ENCODE measurements around the gene USP32.

USP32 gene

DNA sequence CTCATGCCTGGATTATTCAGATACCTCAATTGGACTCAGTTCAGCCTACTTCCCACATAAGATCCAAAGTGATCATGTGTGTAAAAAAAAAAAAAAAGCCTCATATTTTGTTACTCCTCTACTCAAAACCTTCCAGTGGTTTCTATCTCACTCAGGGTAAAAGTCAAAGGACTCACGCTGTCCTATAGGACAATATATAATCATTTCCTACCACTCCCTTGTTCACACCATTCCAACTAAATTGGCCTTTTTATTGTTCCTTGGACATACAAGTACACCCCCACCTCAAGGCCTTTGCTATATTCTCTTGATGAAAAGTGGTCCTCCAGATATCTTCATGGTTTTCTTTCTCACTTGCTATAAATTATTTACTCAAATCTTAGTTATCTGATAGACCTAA lies 99.2 kb downstream of the USP32 start:
- no peak for ATAC-seq
- TF ChIP-seq ZC3H10 (CRISPR knock-in tag; IDR thresholded peaks at IDR 0.05) (no peak), ZNF8 (CRISPR knock-in tag; IDR thresholded peaks at IDR 0.05) (no peak), PPARA (CRISPR knock-in tag; IDR thresholded peaks at IDR 0.05; ENCODE audit: borderline replicate concordance) (no peak), ZFP3 (CRISPR knock-in tag; IDR thresholded peaks at IDR 0.05) (no peak), CSDC2 (CRISPR knock-in tag; IDR thresholded peaks at IDR 0.05) (no peak), ARNTL (CRISPR knock-in tag; IDR thresholded peaks at IDR 0.05; ENCODE audit: borderline replicate concordance, low read depth) (no peak), SNAI2 (CRISPR knock-in tag; IDR thresholded peaks at IDR 0.05) (no peak), RARB (CRISPR knock-in tag; IDR thresholded peaks at IDR 0.05) (no peak), ISL1 (CRISPR knock-in tag; IDR thresholded peaks at IDR 0.05) (no peak), ZFP30 (CRISPR knock-in tag; IDR thresholded peaks at IDR 0.05) (no peak), GLIS3 (CRISPR knock-in tag; IDR thresholded peaks at IDR 0.05) (no peak), BACH2 (CRISPR knock-in tag; IDR thresholded peaks at IDR 0.05; ENCODE audit: borderline replicate concordance) (no peak), OSR1 (CRISPR knock-in tag; IDR thresholded peaks at IDR 0.05) (no peak), TCF4 (CRISPR knock-in tag; IDR thresholded peaks at IDR 0.05; ENCODE audit: borderline replicate concordance) (no peak), CSRNP3 (CRISPR knock-in tag; IDR thresholded peaks at IDR 0.05) (no peak), POU6F1 (CRISPR knock-in tag; IDR thresholded peaks at IDR 0.05; ENCODE audit: borderline replicate concordance, low read depth) (no peak), TOX (CRISPR knock-in tag; IDR thresholded peaks at IDR 0.05; ENCODE audit: borderline replicate concordance) (no peak), ESRRG (CRISPR knock-in tag; IDR thresholded peaks at IDR 0.05) (no peak)
- TF ChIP-seq, protein P1, sequence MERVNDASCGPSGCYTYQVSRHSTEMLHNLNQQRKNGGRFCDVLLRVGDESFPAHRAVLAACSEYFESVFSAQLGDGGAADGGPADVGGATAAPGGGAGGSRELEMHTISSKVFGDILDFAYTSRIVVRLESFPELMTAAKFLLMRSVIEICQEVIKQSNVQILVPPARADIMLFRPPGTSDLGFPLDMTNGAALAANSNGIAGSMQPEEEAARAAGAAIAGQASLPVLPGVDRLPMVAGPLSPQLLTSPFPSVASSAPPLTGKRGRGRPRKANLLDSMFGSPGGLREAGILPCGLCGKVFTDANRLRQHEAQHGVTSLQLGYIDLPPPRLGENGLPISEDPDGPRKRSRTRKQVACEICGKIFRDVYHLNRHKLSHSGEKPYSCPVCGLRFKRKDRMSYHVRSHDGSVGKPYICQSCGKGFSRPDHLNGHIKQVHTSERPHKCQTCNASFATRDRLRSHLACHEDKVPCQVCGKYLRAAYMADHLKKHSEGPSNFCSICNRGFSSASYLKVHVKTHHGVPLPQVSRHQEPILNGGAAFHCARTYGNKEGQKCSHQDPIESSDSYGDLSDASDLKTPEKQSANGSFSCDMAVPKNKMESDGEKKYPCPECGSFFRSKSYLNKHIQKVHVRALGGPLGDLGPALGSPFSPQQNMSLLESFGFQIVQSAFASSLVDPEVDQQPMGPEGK (CRISPR knock-in tag; IDR thresholded peaks at IDR 0.05; ENCODE audit: borderline replicate concordance): no peak

DNA sequence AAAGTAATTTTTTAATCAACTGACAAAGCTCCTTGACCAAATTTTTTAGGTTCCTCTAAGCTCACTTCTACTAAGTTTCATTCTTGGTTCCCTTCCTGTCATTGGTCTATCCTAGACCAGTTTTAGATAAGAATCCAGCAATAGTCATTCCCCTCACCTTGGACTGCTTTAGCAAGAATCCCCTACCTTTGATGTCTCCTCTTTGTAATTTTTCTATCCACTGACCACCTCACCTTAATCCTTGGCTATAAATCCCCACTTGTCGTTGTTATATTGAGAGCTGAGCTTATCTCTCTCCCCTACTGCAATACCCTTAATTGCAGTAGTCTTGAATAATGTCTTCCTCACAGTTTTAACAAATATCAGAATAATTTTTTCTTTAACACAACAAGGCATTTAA lies 107.2 kb downstream of the USP32 start:
- TF ChIP-seq ZNF8 (CRISPR knock-in tag; IDR thresholded peaks at IDR 0.05) (no peak), POU6F1 (CRISPR knock-in tag; IDR thresholded peaks at IDR 0.05; ENCODE audit: borderline replicate concordance, low read depth) (no peak), CSRNP3 (CRISPR knock-in tag; IDR thresholded peaks at IDR 0.05) (no peak)
- no peak for ATAC-seq

DNA sequence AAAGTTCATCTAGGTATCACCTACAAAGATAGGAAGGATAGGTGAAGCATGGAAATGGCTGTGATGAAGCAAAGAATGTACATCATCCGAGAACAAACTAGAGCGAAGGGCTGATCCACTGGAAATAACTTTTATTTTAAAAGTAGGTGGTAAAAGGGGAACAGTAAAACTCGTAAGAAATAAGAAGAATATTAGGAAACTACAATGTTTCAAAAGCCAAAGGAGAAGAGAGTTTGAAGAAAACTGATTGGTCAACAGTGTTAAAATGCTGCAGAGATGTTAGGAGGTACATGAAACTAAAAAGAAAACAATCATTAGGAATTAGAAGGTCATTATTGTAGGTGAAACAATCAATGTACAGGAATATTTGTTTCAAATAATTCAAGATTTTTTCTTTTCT lies 108.1 kb downstream of the USP32 start:
- ATAC-seq: no peak

DNA sequence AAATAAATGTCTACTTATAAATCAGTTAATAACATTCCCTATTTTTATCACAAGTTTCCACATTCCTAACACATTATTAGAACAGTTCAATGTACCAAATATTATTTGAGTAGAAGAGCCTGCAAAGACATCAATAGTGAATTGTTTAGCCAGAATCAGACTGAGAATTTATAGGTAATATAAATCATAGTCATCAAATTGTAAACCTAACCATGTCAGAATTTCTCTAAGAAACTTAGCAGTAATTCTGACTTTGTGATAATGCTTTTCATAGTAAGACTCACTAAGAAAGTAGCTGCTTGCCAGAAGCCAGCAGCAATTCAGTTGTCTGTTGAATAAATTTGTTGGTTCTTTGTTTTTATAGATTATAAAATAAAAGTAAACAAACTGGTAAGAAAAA lies 111.3 kb downstream of the USP32 start:
- ATAC-seq: no peak
- TF ChIP-seq TOX (CRISPR knock-in tag; IDR thresholded peaks at IDR 0.05; ENCODE audit: borderline replicate concordance) (no peak), RARB (CRISPR knock-in tag; IDR thresholded peaks at IDR 0.05) (no peak), OSR1 (CRISPR knock-in tag; IDR thresholded peaks at IDR 0.05) (no peak), ZNF70 (CRISPR knock-in tag; IDR thresholded peaks at IDR 0.05) (no peak), POU6F1 (CRISPR knock-in tag; IDR thresholded peaks at IDR 0.05; ENCODE audit: borderline replicate concordance, low read depth) (no peak), ZC3H10 (CRISPR knock-in tag; IDR thresholded peaks at IDR 0.05) (no peak)

More for the DNA sequence above, 108.1 kb downstream of the USP32 start:
- no peak for TF ChIP-seq ARNTL (CRISPR knock-in tag; IDR thresholded peaks at IDR 0.05; ENCODE audit: borderline replicate concordance, low read depth)
- no peak for TF ChIP-seq PPARA (CRISPR knock-in tag; IDR thresholded peaks at IDR 0.05; ENCODE audit: borderline replicate concordance)
- no peak for TF ChIP-seq SNAI2 (CRISPR knock-in tag; IDR thresholded peaks at IDR 0.05)
